ENCODE measurements around the gene GABARAPL2.

Gene GABARAPL2

DNA sequence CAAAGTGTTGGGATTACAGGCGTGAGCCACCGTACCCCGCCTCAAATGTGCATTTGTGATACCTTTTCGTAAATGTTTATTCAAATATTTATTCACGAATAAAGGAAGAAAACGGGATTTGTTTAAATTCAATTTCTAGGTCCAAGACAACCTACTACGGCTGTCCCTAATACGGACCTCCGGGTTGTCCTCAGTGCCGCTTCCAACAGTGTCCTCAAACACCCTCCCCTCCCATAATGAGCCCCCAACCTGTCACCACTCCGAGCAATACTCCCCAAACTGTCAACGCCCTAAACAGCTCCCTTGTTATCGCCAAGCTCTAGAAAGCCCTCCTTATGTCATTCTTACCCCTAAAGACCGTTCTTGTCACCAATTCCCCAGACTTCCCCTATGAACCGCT lies 539 bp upstream of the GABARAPL2 start:
- Histone ChIP-seq H3K36me3 (ENCODE audit: control insufficient read depth in 2 of 2, insufficient read depth in 1 of 2, low read length in 2 of 2) (peaks cover under 1 to 33% of the 10 kb centered on the region in 2 experiments; a peak in 1 of 3 replicates), H3K4me1 (ENCODE audit: control insufficient read depth, insufficient read depth, low read length) (no peaks in the 10 kb centered on the region), H3K4me3 (ENCODE audit: low read depth, low read length) (peak overlapping the region; percentile 88), H3K9me3 (ENCODE audit: control insufficient read depth, insufficient read depth, low read depth, low read length) (no peaks in the 10 kb centered on the region), H3K27ac (ENCODE audit: extremely low read depth, low read depth, low read length) (no peak overlapping the region; the same call in 1 of the 2 replicates)
- ChIA-PET POLR2A (interaction anchor here (0.5 to 3.4 kb wide), 6 partner anchors 10 to 82 kb away, joined by 4 to 26 read pairs (median 14); partner anchors contain the start of genes ADAT1, KARS1, TERF2IP and TMEM231), CTCF (interaction anchor here (0.7 to 1.8 kb wide), 5 partner anchors 19 to 100 kb away, joined by 3 to 6 read pairs (median 5); no protein-coding TSS in a partner anchor)
- TF ChIP-seq, protein P1, sequence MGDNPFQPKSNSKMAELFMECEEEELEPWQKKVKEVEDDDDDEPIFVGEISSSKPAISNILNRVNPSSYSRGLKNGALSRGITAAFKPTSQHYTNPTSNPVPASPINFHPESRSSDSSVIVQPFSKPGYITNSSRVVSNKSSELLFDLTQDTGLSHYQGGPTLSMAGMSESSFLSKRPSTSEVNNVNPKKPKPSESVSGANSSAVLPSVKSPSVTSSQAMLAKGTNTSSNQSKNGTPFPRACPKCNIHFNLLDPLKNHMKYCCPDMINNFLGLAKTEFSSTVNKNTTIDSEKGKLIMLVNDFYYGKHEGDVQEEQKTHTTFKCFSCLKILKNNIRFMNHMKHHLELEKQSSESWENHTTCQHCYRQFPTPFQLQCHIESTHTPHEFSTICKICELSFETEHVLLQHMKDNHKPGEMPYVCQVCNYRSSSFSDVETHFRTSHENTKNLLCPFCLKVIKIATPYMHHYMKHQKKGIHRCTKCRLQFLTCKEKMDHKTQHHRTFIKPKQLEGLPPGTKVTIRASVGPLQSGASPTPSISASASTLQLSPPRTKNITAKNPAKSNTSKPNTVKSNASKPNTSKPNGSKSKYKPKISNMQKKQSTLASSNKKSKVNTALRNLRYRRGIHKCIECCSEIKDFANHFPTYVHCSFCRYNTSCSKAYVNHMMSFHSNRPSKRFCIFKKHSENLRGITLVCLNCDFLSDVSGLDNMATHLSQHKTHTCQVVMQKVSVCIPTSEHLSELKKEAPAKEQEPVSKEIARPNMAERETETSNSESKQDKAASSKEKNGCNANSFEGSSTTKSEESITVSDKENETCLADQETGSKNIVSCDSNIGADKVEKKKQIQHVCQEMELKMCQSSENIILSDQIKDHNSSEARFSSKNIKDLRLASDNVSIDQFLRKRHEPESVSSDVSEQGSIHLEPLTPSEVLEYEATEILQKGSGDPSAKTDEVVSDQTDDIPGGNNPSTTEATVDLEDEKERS (tag by site-specific recombination; IDR thresholded peaks at IDR 0.05), result no peak
- peak; percentile 85 for TF ChIP-seq ZNF335 (tag by site-specific recombination; conservative IDR thresholded peaks at IDR 0.05)
- no peak for TF ChIP-seq ZNF629 (tag by site-specific recombination; IDR thresholded peaks at IDR 0.05)
- TF ChIP-seq ZNF514 (tag by site-specific recombination; IDR thresholded peaks at IDR 0.05), result no peak
- TF ChIP-seq ZFP69B (tag by site-specific recombination; IDR thresholded peaks at IDR 0.05), result no peak
- TF ChIP-seq HOXC10 (CRISPR knock-in tag; IDR thresholded peaks at IDR 0.05), result no peak
- TF ChIP-seq, protein P2, sequence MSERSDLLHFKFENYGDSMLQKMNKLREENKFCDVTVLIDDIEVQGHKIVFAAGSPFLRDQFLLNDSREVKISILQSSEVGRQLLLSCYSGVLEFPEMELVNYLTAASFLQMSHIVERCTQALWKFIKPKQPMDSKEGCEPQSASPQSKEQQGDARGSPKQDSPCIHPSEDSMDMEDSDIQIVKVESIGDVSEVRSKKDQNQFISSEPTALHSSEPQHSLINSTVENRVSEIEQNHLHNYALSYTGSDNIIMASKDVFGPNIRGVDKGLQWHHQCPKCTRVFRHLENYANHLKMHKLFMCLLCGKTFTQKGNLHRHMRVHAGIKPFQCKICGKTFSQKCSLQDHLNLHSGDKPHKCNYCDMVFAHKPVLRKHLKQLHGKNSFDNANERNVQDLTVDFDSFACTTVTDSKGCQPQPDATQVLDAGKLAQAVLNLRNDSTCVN (tag by site-specific recombination; optimal IDR thresholded peaks at IDR 0.05), result no peak
- TF ChIP-seq PRDM4 (tag by site-specific recombination; IDR thresholded peaks at IDR 0.05), result peak; percentile 48; the same call in 1 of the 2 replicates
- no peak for TF ChIP-seq ZNF792 (tag by site-specific recombination; IDR thresholded peaks at IDR 0.05)
- no peak for TF ChIP-seq ZNF416 (tag by site-specific recombination; IDR thresholded peaks at IDR 0.05)
- no peak for TF ChIP-seq ZNF624 (tag by site-specific recombination; IDR thresholded peaks at IDR 0.05)
- no peak for TF ChIP-seq SP7 (tag by site-specific recombination; IDR thresholded peaks at IDR 0.05)
- no peak for TF ChIP-seq SETDB1 (IDR thresholded peaks at IDR 0.05; ENCODE audit: insufficient read length, low read length)
- no peak for TF ChIP-seq ZNF211 (tag by site-specific recombination; IDR thresholded peaks at IDR 0.05; ENCODE audit: low read depth)
- TF ChIP-seq BCL11A (tag by site-specific recombination; IDR thresholded peaks at IDR 0.05; ENCODE audit: low read depth), result no peak
- TF ChIP-seq ZNF248 (tag by site-specific recombination; IDR thresholded peaks at IDR 0.05), result no peak
- TF ChIP-seq WT1 (tag by site-specific recombination; IDR thresholded peaks at IDR 0.05), result peak; percentile 87
- TF ChIP-seq EGR2 (tag by site-specific recombination; IDR thresholded peaks at IDR 0.05; ENCODE audit: low read depth), result no peak
- no peak for TF ChIP-seq ZNF302 (tag by site-specific recombination; IDR thresholded peaks at IDR 0.05; ENCODE audit: low read depth)
- peak; percentile 94 for TF ChIP-seq ZBTB48 (tag by site-specific recombination; IDR thresholded peaks at IDR 0.05)

Data from HEK293 (cell line).